ENCODE data around the gene RMI1. TPM values are rescaled to one million over a fixed set of nuclear protein-coding genes. Genes with fewer than 3 reads are reported as not detected.

Gene RMI1
- total and polyA plus RNA-seq, 4 donors: 8.2 to 17.4 (median 14.8) TPM

DNA sequence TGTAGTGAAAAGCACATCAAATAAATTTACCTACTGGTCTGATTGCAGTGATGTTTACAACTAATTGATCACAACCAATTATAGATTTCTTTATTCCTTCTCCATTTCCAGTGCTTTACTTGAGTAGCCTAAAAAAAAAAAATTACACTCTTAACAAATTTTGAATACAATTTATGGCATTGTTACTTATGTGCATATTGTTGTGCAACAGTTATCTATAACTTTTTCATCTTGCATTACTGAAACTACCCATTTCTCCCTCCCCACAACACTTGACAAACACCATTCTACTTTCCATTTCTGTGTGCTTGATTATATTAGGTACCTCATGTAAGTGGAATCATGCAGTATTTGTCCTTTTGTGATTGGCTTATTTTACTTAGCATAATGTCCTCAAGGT lies 12.3 kb downstream of the RMI1 start:
- H3K9me3 ChIP-seq (ENCODE audit: control insufficient read depth, insufficient read depth, low read length): no peaks in the 10 kb centered on the region
- H3K27me3 ChIP-seq (ENCODE audit: control insufficient read depth, insufficient read depth, low read length): no peaks in the 10 kb centered on the region
- no peak overlapping the region for H3K4me3 ChIP-seq (ENCODE audit: low read depth, low read length)
- H3K4me1 ChIP-seq (ENCODE audit: control insufficient read depth, insufficient read depth, low read length): no peaks in the 10 kb centered on the region
- H3K36me3 ChIP-seq (ENCODE audit: control insufficient read depth, insufficient read depth, low read length): peaks cover 8% of the 10 kb centered on the region
- no peak for DNase-seq (ENCODE audit: low read depth in 4 of 6, low spot score in 6 of 6)
- H3K27ac ChIP-seq (ENCODE audit: low read depth, low read length): no peak overlapping the region

DNA sequence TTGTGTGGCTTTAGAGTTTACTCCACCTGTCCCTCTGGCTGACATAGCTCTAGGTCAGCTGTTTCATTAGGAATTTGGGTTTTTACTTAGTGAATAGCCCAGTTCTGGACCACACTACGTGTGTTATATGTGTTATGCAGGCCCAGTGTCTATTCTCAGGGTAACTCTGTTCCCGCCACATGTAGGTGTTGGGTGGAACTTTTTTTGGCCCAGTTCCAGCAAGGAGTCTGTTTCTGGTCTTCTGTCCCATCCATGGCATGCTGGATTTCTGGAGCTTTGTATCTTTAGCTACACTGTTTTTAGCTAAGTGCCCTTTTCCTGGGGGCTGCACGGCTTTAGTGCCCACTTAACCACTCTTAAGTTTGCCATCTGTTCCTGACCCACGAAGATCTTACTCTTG lies 15.5 kb downstream of the RMI1 start:
- Histone ChIP-seq H3K27me3 (ENCODE audit: control insufficient read depth, insufficient read depth, low read length) (no peaks in the 10 kb centered on the region), H3K27ac (ENCODE audit: low read depth, low read length) (no peak overlapping the region), H3K9me3 (ENCODE audit: control insufficient read depth, insufficient read depth, low read length) (no peaks in the 10 kb centered on the region), H3K4me1 (ENCODE audit: control insufficient read depth, insufficient read depth, low read length) (no peaks in the 10 kb centered on the region), H3K4me3 (ENCODE audit: low read depth, low read length) (no peak overlapping the region), H3K36me3 (ENCODE audit: control insufficient read depth, insufficient read depth, low read length) (peaks cover 3% of the 10 kb centered on the region)
- no peak for DNase-seq (ENCODE audit: low read depth in 4 of 6, low spot score in 6 of 6)
- 88% methylated on average over 1 of the region's 4 CpGs for WGBS (ENCODE audit: insufficient coverage)

DNA sequence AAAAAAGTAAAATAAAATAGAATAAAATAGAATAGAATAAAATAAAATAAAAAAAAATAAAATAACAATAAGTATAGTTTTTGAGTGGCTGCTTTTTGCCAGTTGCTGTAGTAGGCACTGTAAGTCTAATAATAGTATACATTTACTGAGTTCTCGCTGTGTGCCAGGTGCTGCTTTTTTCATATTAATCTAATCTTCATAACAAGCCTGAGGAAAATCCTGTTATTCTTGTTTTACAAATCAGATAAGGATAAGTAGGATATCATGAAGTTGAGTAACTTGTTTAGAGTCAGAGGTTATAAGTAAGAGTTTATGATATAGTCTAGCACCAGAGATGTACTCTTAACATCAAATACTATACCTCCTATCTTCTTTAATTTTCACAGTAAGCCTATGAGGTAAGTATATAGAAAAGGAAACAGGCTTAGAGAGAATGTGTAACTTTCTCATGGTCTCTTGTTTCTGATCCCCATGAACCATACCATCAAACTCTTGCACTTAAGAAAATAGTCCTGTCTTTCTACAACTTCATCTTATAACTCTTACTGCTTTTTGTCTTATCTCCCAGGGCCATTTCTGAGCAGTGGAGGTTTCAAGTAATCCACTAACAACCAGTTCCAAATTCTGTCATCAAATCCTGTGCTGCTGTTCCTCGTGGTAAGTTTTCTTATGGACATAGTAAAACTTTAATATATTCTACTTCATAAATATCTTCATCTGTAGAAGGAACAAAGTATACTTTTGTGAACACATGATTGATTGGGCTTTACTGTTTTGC lies 18.7 kb downstream of the RMI1 start:
- H3K4me3 ChIP-seq (ENCODE audit: low read depth, low read length): no peak overlapping the region
- H3K9me3 ChIP-seq (ENCODE audit: control insufficient read depth, insufficient read depth, low read length): no peaks in the 10 kb centered on the region
- peaks cover 3% of the 10 kb centered on the region for H3K36me3 ChIP-seq (ENCODE audit: control insufficient read depth, insufficient read depth, low read length)
- no peaks in the 10 kb centered on the region for H3K4me1 ChIP-seq (ENCODE audit: control insufficient read depth, insufficient read depth, low read length)
- no peaks in the 10 kb centered on the region for H3K27me3 ChIP-seq (ENCODE audit: control insufficient read depth, insufficient read depth, low read length)
- no peak overlapping the region for H3K27ac ChIP-seq (ENCODE audit: low read depth, low read length)
- DNase-seq (ENCODE audit: low read depth in 4 of 6, low spot score in 6 of 6): no peak
- no CpG with 5 or more reads among the region's 2 CpGs for WGBS (ENCODE audit: insufficient coverage)

DNA sequence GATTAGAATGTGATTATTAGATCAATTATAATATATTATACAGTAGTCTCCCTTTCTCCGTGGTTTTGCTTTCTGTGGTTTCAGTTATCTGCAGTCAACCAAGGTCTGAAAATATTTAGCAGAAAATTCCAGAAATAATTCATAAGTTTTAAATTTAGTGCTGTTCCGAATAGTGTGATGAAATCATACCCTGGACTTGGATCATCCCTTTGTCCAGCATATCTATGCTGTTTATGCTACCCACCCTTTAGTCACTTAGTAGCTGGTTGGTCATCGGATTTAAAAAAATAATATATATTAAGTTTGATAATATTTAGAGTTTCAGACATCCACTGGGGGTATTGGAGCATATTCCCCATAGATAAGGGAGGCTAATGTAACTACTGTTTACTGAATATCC lies 19.6 kb downstream of the RMI1 start:
- H3K36me3 ChIP-seq (ENCODE audit: control insufficient read depth, insufficient read depth, low read length): peaks cover 3% of the 10 kb centered on the region
- no CpG with 5 or more reads among the region's 3 CpGs for WGBS (ENCODE audit: insufficient coverage)
- DNase-seq (ENCODE audit: low read depth in 4 of 6, low spot score in 6 of 6): no peak
- no peaks in the 10 kb centered on the region for H3K9me3 ChIP-seq (ENCODE audit: control insufficient read depth, insufficient read depth, low read length)
- no peak overlapping the region for H3K27ac ChIP-seq (ENCODE audit: low read depth, low read length)
- no peak overlapping the region for H3K4me3 ChIP-seq (ENCODE audit: low read depth, low read length)
- no peaks in the 10 kb centered on the region for H3K4me1 ChIP-seq (ENCODE audit: control insufficient read depth, insufficient read depth, low read length)
- H3K27me3 ChIP-seq (ENCODE audit: control insufficient read depth, insufficient read depth, low read length): no peaks in the 10 kb centered on the region

DNA sequence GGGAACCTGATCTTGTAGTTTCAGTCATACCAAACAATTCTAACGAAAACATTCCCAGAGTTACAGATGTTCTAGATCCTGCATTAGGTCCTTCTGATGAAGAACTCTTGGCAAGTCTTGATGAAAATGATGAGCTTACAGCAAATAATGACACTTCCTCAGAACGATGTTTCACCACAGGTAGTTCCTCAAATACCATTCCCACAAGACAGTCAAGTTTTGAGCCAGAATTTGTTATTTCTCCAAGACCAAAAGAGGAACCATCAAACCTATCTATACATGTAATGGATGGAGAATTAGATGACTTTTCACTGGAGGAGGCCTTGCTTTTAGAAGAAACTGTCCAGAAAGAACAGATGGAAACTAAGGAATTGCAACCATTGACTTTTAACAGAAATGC lies 21.0 kb downstream of the RMI1 start:
- no peak overlapping the region for H3K4me3 ChIP-seq (ENCODE audit: low read depth, low read length)
- WGBS (ENCODE audit: insufficient coverage): no CpG with 5 or more reads among the region's 2 CpGs
- H3K27ac ChIP-seq (ENCODE audit: low read depth, low read length): no peak overlapping the region

DNA sequence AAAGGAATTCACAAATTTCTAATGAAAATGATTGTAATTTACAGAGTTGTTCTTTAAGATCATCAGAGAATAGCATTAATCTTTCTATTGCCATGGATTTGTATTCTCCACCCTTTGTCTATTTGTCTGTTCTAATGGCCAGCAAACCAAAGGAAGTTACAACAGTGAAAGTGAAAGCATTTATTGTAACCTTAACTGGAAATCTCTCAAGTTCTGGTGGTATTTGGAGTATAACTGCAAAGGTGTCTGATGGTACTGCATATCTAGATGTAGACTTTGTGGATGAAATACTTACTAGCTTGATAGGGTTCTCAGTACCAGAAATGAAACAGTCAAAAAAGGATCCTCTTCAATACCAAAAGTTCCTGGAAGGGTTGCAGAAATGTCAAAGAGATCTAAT lies 21.7 kb downstream of the RMI1 start:
- Histone ChIP-seq H3K27me3 (ENCODE audit: control insufficient read depth, insufficient read depth, low read length) (no peaks in the 10 kb centered on the region), H3K4me1 (ENCODE audit: control insufficient read depth, insufficient read depth, low read length) (no peaks in the 10 kb centered on the region), H3K4me3 (ENCODE audit: low read depth, low read length) (no peak overlapping the region), H3K36me3 (ENCODE audit: control insufficient read depth, insufficient read depth, low read length) (peaks cover 1% of the 10 kb centered on the region), H3K9me3 (ENCODE audit: control insufficient read depth, insufficient read depth, low read length) (no peaks in the 10 kb centered on the region), H3K27ac (ENCODE audit: low read depth, low read length) (no peak overlapping the region)
- no peak for DNase-seq (ENCODE audit: low read depth in 4 of 6, low spot score in 6 of 6)

More for the DNA sequence above, 21.0 kb downstream of the RMI1 start:
- no peak for DNase-seq (ENCODE audit: low read depth in 4 of 6, low spot score in 6 of 6)
- Histone ChIP-seq H3K4me1 (ENCODE audit: control insufficient read depth, insufficient read depth, low read length) (no peaks in the 10 kb centered on the region), H3K9me3 (ENCODE audit: control insufficient read depth, insufficient read depth, low read length) (no peaks in the 10 kb centered on the region), H3K27me3 (ENCODE audit: control insufficient read depth, insufficient read depth, low read length) (no peaks in the 10 kb centered on the region), H3K36me3 (ENCODE audit: control insufficient read depth, insufficient read depth, low read length) (peaks cover 3% of the 10 kb centered on the region)

DNA sequence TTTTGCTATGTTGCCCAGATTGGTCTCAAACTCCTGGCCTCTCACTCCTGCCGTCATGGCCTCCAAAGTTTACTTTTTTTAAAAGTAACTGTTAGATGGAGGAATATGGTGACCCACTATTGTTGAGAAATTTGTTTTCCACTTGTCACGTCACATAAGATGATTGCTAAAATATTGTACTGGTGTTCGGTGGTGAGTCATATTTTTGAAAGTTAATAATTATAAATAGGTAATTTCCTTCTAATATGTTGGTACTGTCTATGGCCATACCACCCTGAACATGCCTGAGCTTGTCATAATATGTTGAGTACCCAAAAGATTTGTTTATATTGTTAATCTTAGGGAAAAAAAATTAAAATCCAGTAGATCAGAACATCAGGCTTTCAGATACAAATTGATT lies 22.6 kb downstream of the RMI1 start:
- no CpG with 5 or more reads among the region's 3 CpGs for WGBS (ENCODE audit: insufficient coverage)
- no peak for DNase-seq (ENCODE audit: low read depth in 4 of 6, low spot score in 6 of 6)
- H3K36me3 ChIP-seq (ENCODE audit: control insufficient read depth, insufficient read depth, low read length): no peaks in the 10 kb centered on the region
- no peaks in the 10 kb centered on the region for H3K4me1 ChIP-seq (ENCODE audit: control insufficient read depth, insufficient read depth, low read length)
- H3K27me3 ChIP-seq (ENCODE audit: control insufficient read depth, insufficient read depth, low read length): no peaks in the 10 kb centered on the region
- H3K9me3 ChIP-seq (ENCODE audit: control insufficient read depth, insufficient read depth, low read length): no peaks in the 10 kb centered on the region
- H3K4me3 ChIP-seq (ENCODE audit: low read depth, low read length): no peak overlapping the region
- no peak overlapping the region for H3K27ac ChIP-seq (ENCODE audit: low read depth, low read length)

DNA sequence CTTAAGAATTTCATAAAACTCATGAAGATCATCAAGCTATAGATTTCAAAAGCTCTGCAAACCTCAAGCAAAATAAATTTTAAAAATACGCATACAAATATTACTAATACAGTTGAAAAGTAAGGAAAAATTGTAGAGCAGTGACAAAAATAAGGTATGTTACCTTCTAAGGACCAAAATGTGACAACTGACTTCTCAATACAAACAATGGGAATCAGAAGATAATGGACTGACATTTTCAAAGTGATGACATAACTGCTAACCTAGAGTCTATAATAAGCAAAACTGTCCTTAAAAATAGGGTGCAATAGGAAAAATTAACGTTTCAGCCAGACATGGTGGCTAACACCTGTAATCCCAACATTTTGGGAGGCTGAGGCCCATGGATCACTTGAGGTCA lies 27.1 kb downstream of the RMI1 start:
- WGBS (ENCODE audit: insufficient coverage): 100% methylated on average over 1 of the region's 2 CpGs
- H3K27me3 ChIP-seq (ENCODE audit: control insufficient read depth, insufficient read depth, low read length): no peaks in the 10 kb centered on the region
- no peak overlapping the region for H3K27ac ChIP-seq (ENCODE audit: low read depth, low read length)
- no peaks in the 10 kb centered on the region for H3K9me3 ChIP-seq (ENCODE audit: control insufficient read depth, insufficient read depth, low read length)
- H3K4me1 ChIP-seq (ENCODE audit: control insufficient read depth, insufficient read depth, low read length): no peaks in the 10 kb centered on the region
- H3K4me3 ChIP-seq (ENCODE audit: low read depth, low read length): no peak overlapping the region
- no peaks in the 10 kb centered on the region for H3K36me3 ChIP-seq (ENCODE audit: control insufficient read depth, insufficient read depth, low read length)
- no peak for DNase-seq (ENCODE audit: low read depth in 4 of 6, low spot score in 6 of 6)

DNA sequence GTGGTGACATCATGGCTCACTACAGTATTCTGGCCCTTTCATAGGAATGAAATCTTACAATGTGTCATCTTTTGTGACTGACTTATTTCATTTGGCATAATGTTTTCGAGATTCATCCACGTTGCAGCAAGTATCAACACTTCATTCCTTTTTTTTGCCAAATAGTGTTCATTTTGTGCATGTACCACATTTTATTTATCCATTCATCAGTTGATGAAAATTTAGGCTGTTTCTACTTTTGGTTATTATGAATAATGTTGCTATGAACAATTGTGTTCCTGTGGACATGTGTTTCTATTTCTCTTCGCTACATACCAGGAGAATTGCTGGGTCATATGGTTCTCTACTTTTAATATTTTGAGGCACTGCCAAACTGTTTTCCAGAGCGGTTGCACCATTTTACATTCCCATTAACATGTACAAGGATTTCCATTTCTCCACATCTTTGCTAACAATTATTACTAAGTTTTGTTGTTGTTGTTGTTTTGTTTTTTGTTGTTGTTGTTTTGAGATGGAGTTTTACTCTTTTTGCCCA lies 43.5 kb downstream of the RMI1 start:
- 100% methylated on average over 1 of the region's 4 CpGs for WGBS (ENCODE audit: insufficient coverage)
- DNase-seq (ENCODE audit: low read depth in 4 of 6, low spot score in 6 of 6): no peak

DNA sequence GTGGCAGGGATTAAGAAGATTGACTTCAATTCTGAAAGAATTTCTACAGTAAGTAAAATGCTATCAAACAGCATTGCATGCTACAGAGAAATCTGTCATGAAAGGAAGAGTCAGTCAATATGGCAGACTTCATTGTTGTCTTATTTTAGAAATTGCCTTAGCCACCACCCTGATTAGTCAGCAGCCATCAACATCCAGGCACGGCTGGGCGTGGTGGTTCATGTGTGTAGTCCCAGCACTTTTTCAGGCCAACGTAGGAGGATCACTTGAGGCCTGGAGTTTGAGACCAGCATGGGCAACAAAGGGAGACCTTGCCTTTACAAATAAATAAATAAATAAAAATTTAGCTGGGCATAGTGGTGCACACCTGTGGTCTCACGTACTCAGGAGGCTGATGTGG lies 46.6 kb downstream of the RMI1 start:
- no peaks in the 10 kb centered on the region for H3K27me3 ChIP-seq (ENCODE audit: control insufficient read depth, insufficient read depth, low read length)
- DNase-seq (ENCODE audit: low read depth in 4 of 6, low spot score in 6 of 6): no peak
- H3K27ac ChIP-seq (ENCODE audit: low read depth, low read length): no peak overlapping the region
- H3K9me3 ChIP-seq (ENCODE audit: control insufficient read depth, insufficient read depth, low read length): no peaks in the 10 kb centered on the region
- no peaks in the 10 kb centered on the region for H3K4me1 ChIP-seq (ENCODE audit: control insufficient read depth, insufficient read depth, low read length)
- no peaks in the 10 kb centered on the region for H3K36me3 ChIP-seq (ENCODE audit: control insufficient read depth, insufficient read depth, low read length)
- no CpG with 5 or more reads among the region's 4 CpGs for WGBS (ENCODE audit: insufficient coverage)
- no peak overlapping the region for H3K4me3 ChIP-seq (ENCODE audit: low read depth, low read length)

More for the DNA sequence above, 43.5 kb downstream of the RMI1 start:
- Histone ChIP-seq H3K36me3 (ENCODE audit: control insufficient read depth, insufficient read depth, low read length) (no peaks in the 10 kb centered on the region), H3K4me3 (ENCODE audit: low read depth, low read length) (no peak overlapping the region), H3K4me1 (ENCODE audit: control insufficient read depth, insufficient read depth, low read length) (no peaks in the 10 kb centered on the region), H3K27me3 (ENCODE audit: control insufficient read depth, insufficient read depth, low read length) (no peaks in the 10 kb centered on the region), H3K9me3 (ENCODE audit: control insufficient read depth, insufficient read depth, low read length) (no peaks in the 10 kb centered on the region), H3K27ac (ENCODE audit: low read depth, low read length) (no peak overlapping the region)

All from spinal cord (tissue), 10 donors.